H9 (cell line): ENCODE data around the gene DIPK1C. TPM values are rescaled to one million over a fixed set of nuclear protein-coding genes. Genes with fewer than 3 reads are reported as not detected.

Source experiments
- DNase-seq: peaks from one replicate; pipeline ENCODE4 v3.0.0-alpha.2; 2017
- H2AFZ ChIP-seq: one replicate; pipeline ENCODE4 v1.6.1; 2013; ENCODE audit warnings: mild to moderate bottlenecking, low read length, control low read depth, moderate library complexity
- H2AK5ac ChIP-seq: 2 replicates; pipeline ENCODE4 v1.6.1; 2013; ENCODE audit warnings: low read length, control low read depth, mixed read lengths; ENCODE audit not compliant: insufficient read length
- H2BK120ac ChIP-seq: one replicate; pipeline ENCODE4 v1.6.1; 2013; ENCODE audit warnings: low read depth, mild to moderate bottlenecking, low read length, control low read depth, inconsistent platforms; ENCODE audit not compliant: poor library complexity, severe bottlenecking
- H2BK12ac ChIP-seq: 2 replicates; pipeline ENCODE4 v1.6.1; 2013; ENCODE audit warnings: low read length, control low read depth, mixed read lengths, low read depth; ENCODE audit not compliant: insufficient read length
- H2BK15ac ChIP-seq: 2 replicates; pipeline ENCODE4 v1.6.1; 2013; ENCODE audit warnings: low read depth, low read length, control low read depth
- H2BK20ac ChIP-seq: one replicate; pipeline ENCODE4 v1.6.1; 2013; ENCODE audit warnings: low read depth, mild to moderate bottlenecking, low read length, control low read depth, inconsistent platforms; ENCODE audit not compliant: poor library complexity, severe bottlenecking
- H2BK5ac ChIP-seq: 2 replicates; pipeline ENCODE4 v1.6.1; 2013; ENCODE audit warnings: low read length, control low read depth, mixed read lengths; ENCODE audit not compliant: insufficient read length
- H3K14ac ChIP-seq: 2 replicates; pipeline ENCODE4 v1.6.1; 2013; ENCODE audit warnings: low read length, control low read depth; ENCODE audit not compliant: insufficient read depth
- H3K18ac ChIP-seq: 2 replicates; pipeline ENCODE4 v1.6.1; 2013; ENCODE audit warnings: low read depth, mild to moderate bottlenecking, mixed read lengths, low read length, control low read depth; ENCODE audit not compliant: insufficient read length
- H3K23ac ChIP-seq: 2 replicates; pipeline ENCODE4 v1.6.1; 2013; ENCODE audit warnings: low read length, control low read depth, mixed read lengths, low read depth; ENCODE audit not compliant: insufficient read length
- H3K23me2 ChIP-seq: 2 replicates; pipeline ENCODE4 v1.6.1; 2013; ENCODE audit warnings: low read depth, mild to moderate bottlenecking, mixed read lengths, low read length, control low read depth; ENCODE audit not compliant: insufficient read length, poor library complexity, severe bottlenecking
- H3K27ac ChIP-seq: 2 replicates; pipeline ENCODE4 v1.5.1; 2013; ENCODE audit warnings: low read length, control low read depth, mixed read lengths, low read depth; ENCODE audit not compliant: insufficient read length
- H3K27me3 ChIP-seq: 2 replicates; pipeline ENCODE4 v1.6.1; 2013; ENCODE audit warnings: low read length, control low read depth, inconsistent platforms; ENCODE audit not compliant: insufficient read depth
- H3K4ac ChIP-seq: 2 replicates; pipeline ENCODE4 v1.6.1; 2013; ENCODE audit warnings: low read depth, mild to moderate bottlenecking, control low read depth, inconsistent platforms, low read length, moderate library complexity
- H3K4me1 ChIP-seq: 2 replicates; pipeline ENCODE4 v1.6.1; 2013; ENCODE audit warnings: low read length, control low read depth, inconsistent platforms; ENCODE audit not compliant: insufficient read depth
- H3K4me2 ChIP-seq: 2 replicates; pipeline ENCODE4 v1.6.1; 2013; ENCODE audit warnings: low read length, control low read depth, mixed read lengths; ENCODE audit not compliant: insufficient read length, insufficient read depth
- H3K56ac ChIP-seq: 2 replicates; pipeline ENCODE4 v1.6.1; 2013; ENCODE audit warnings: low read depth, mild to moderate bottlenecking, mixed read lengths, low read length, control low read depth; ENCODE audit not compliant: insufficient read length
- H3K79me1 ChIP-seq: 2 replicates; pipeline ENCODE4 v1.6.1; 2013; ENCODE audit warnings: low read depth, mild to moderate bottlenecking, moderate library complexity, low read length, control low read depth, inconsistent platforms; ENCODE audit not compliant: insufficient read depth, poor library complexity, severe bottlenecking
- H3K79me2 ChIP-seq: 2 replicates; pipeline ENCODE4 v1.6.1; 2013; ENCODE audit warnings: low read length, control low read depth, inconsistent platforms; ENCODE audit not compliant: insufficient read depth
- H3K9ac ChIP-seq: 2 replicates; pipeline ENCODE4 v1.6.1; 2013; ENCODE audit warnings: low read length, control low read depth, mixed read lengths; ENCODE audit not compliant: insufficient read length; ENCODE audit errors: extremely low read depth
- H3K9me3 ChIP-seq: one replicate; pipeline ENCODE4 v1.6.1; 2013; ENCODE audit warnings: low read depth, low read length, inconsistent platforms; ENCODE audit not compliant: control insufficient read depth
- H3T11ph ChIP-seq: one replicate; pipeline ENCODE4 v1.6.1; 2013; ENCODE audit warnings: mild to moderate bottlenecking, low read length, control low read depth, inconsistent platforms
- H4K20me1 ChIP-seq: one replicate; pipeline ENCODE4 v1.6.1; 2013; ENCODE audit not compliant: control insufficient read depth, insufficient read length, insufficient read depth
- H4K5ac ChIP-seq: 2 replicates; pipeline ENCODE4 v1.6.1; 2013; ENCODE audit warnings: low read depth, mild to moderate bottlenecking, mixed read lengths, low read length, control low read depth; ENCODE audit not compliant: insufficient read length
- H4K8ac ChIP-seq: replicated peaks from 2 replicates; pipeline ENCODE4 v1.6.1; 2013; ENCODE audit warnings: low read length, control low read depth, mixed read lengths, low read depth; ENCODE audit not compliant: insufficient read length
- H4K91ac ChIP-seq: 2 replicates; pipeline ENCODE4 v1.6.1; 2013; ENCODE audit warnings: low read depth, mild to moderate bottlenecking, moderate library complexity, mixed read lengths, low read length, control low read depth; ENCODE audit not compliant: insufficient read length
- H3K27ac Mint-ChIP-seq, 3 experiments: 2 replicates in 2 of 3; 3 replicates in 1 of 3; pipeline ENCODE4 v1.8.0; 2020 to 2021; ENCODE audit warnings: mixed read lengths in 3 of 3, mild to moderate bottlenecking in 1 of 3, moderate library complexity in 1 of 3
- H3K27me3 Mint-ChIP-seq: 2 replicates; pipeline ENCODE4 v1.8.0; 2021; ENCODE audit warnings: low read depth, mild to moderate bottlenecking, moderate library complexity, mixed read lengths
- H3K36me3 Mint-ChIP-seq, 3 experiments: 2 replicates in 2 of 3; 3 replicates in 1 of 3; pipeline ENCODE4 v1.8.0; 2020 to 2021; ENCODE audit warnings: low read depth in 3 of 3, mixed read lengths in 3 of 3; ENCODE audit not compliant: insufficient read depth in 1 of 3
- H3K4me1 Mint-ChIP-seq, 2 experiments: 2 replicates each; pipeline ENCODE4 v1.8.0; 2020; ENCODE audit warnings: mixed read lengths in 2 of 2
- H3K4me3 Mint-ChIP-seq, 2 experiments: 2 replicates in 1 of 2; 3 replicates in 1 of 2; pipeline ENCODE4 v1.8.0; 2020 to 2021; ENCODE audit warnings: mild to moderate bottlenecking in 2 of 2, mixed read lengths in 2 of 2, moderate library complexity in 1 of 2
- H3K9me3 Mint-ChIP-seq, 2 experiments: 2 replicates in 1 of 2; 3 replicates in 1 of 2; pipeline ENCODE4 v1.8.0; 2020; ENCODE audit warnings: mild to moderate bottlenecking in 2 of 2, mixed read lengths in 2 of 2, moderate library complexity in 1 of 2
- CTCF ChIP-seq: fragments of 200-600 bp; sonication (generic); conservative IDR thresholded peaks from 3 replicates; pipeline ENCODE4 v1.8.0; 2021; ENCODE audit warnings: antibody characterized with exemption, mild to moderate bottlenecking
- WGBS: extraction: QIAGEN DNeasy Blood & Tissue Kit; methylation state at CpG from one replicate; pipeline ENCODE4 v1.1.7; 2013; ENCODE audit warnings: missing lambda C conversion rate, low lambda C conversion rate, mixed read lengths; ENCODE audit not compliant: insufficient read length; ENCODE audit errors: extremely low coverage; 5-methylcytosine and 5-hydroxymethylcytosine counted together
- total RNA-seq: library from RNA; stranded (reverse); gene quantifications from 2 replicates; pipeline ENCODE4 v1.2.1, GENCODE V29; 2021

Gene DIPK1C
- total RNA-seq, 1 experiment from 2014 or later: not detected

- Histone ChIP-seq H3K4ac (no peak overlapping the region), H2AFZ (no peak overlapping the region), H3K23me2 (no peaks in the 10 kb centered on the region), H2BK12ac (no peak overlapping the region), H3K14ac (no peak overlapping the region), H4K8ac (no peak overlapping the region), H2BK15ac (no peak overlapping the region), H3K4me1 (no peaks in the 10 kb centered on the region), H3K27ac (no peak overlapping the region), H3K23ac (no peak overlapping the region), H4K20me1 (no peaks in the 10 kb centered on the region), H2BK5ac (no peak overlapping the region), H3K56ac (no peak overlapping the region), H3K79me2 (no peaks in the 10 kb centered on the region), H2BK20ac (no peak overlapping the region), H3K4me2 (no peak overlapping the region), H2BK120ac (no peak overlapping the region), H3K79me1 (no peaks in the 10 kb centered on the region), H3K9me3 (no peaks in the 10 kb centered on the region), H3K27me3 (no peaks in the 10 kb centered on the region), H3T11ph (no peak overlapping the region), H3K9ac (no peak overlapping the region), H2AK5ac (no peak overlapping the region), H4K91ac (no peak overlapping the region), H3K18ac (no peak overlapping the region), H4K5ac (no peak overlapping the region)
- Mint-ChIP-seq H3K27me3 (peaks cover 17% of the 10 kb centered on the region), H3K36me3 (no peaks in the 10 kb centered on the region; a peak in 2 of 7 replicates), H3K4me1 (peaks cover 8% of the 10 kb centered on the region in 2 experiments), H3K9me3 (peaks cover 0 to 3% of the 10 kb centered on the region in 2 experiments; a peak in 3 of 5 replicates), H3K27ac (no peak overlapping the region), H3K4me3 (no peak overlapping the region)
- TF ChIP-seq CTCF: no peak
- WGBS: no CpG with 5 or more reads among the region's 11 CpGs
- no peak for DNase-seq
Measured at GRCh38 chr18:74425876-74426275, 31.2 kb downstream of the DIPK1C start.
